ENCODE measurements around the gene KRTCAP2. TPM values are rescaled to one million over a fixed set of nuclear protein-coding genes. Genes with fewer than 3 reads are reported as not detected.
"Not testable (repeated sequence)": the region's sequence is repeated elsewhere in the genome, so short reads cannot be mapped to it uniquely, and the experiment has no call there.

The KRTCAP2 gene
- 100 to 1,000 TPM; 140 to 172 TPM for total RNA-seq

DNA sequence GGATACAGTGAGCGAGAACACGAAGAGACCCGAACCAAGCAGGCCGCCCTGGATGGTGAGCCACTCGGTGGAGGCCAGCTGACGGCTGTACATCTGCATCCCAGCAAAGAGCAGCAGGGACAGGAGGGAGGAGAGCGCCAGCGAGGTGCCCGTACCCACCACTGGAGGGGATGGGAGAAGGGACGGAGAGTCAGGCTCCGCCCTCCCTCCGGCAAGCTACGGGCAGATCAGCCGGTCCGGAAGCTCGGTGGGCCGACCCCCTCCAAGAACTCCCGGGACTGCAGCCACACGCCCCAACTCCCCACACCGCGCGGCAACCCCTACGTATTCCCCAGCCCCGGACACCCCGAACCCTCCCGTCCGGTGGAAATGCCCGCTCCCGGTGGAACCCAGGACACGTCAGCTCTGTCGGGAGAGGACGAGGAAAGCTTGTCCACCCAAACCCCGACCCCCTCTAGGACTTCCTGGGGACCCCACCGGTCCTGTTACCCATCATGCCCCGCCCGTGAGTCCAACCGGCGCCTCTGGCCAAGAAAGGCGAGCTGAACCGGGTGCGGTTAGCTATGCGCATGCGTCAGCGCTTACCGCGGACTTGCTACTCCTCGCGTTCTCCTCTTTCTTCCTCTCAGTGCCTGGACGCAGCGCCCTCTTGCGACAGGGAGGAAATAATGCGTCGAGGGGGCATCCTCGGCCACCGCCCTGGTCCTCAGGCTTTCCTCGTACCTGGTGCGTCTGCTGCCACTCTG lies at the start of gene KRTCAP2:
Gene KRTCAP2, minus strand, starts transcription at position 573 of the 746 bp plus-strand sequence. Its CDS starts 80 bp downstream, at position 493.
- peak within 1 kb of the TSS; percentile 86 to 90 for H3K9ac ChIP-seq (ENCODE audit: low read depth in 2 of 2, low read length in 2 of 2)
- H3K27ac ChIP-seq = peak within 1 kb of the TSS; percentile 89
- TF ChIP-seq, protein P1, sequence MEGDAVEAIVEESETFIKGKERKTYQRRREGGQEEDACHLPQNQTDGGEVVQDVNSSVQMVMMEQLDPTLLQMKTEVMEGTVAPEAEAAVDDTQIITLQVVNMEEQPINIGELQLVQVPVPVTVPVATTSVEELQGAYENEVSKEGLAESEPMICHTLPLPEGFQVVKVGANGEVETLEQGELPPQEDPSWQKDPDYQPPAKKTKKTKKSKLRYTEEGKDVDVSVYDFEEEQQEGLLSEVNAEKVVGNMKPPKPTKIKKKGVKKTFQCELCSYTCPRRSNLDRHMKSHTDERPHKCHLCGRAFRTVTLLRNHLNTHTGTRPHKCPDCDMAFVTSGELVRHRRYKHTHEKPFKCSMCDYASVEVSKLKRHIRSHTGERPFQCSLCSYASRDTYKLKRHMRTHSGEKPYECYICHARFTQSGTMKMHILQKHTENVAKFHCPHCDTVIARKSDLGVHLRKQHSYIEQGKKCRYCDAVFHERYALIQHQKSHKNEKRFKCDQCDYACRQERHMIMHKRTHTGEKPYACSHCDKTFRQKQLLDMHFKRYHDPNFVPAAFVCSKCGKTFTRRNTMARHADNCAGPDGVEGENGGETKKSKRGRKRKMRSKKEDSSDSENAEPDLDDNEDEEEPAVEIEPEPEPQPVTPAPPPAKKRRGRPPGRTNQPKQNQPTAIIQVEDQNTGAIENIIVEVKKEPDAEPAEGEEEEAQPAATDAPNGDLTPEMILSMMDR (IDR thresholded peaks at IDR 0.05) = peak; percentile 91
- peaks cover 7% of the 10 kb centered on the region for H3K36me3 ChIP-seq
- peaks cover 13% of the 10 kb centered on the region for H3K4me1 ChIP-seq
- intact Hi-C loops (cut with DNase I) = no loop called here
- no peaks in the 10 kb centered on the region for H3K9me3 ChIP-seq
- DNase-seq = peak; percentile 95
- H3K4me3 ChIP-seq = peak within 1 kb of the TSS; percentile 90
- H3K27me3 ChIP-seq = no peaks in the 10 kb centered on the region

GRCh38 chr1:155220211-155220965 lies 47.3 kb upstream of the KRTCAP2 start:
- H3K9me3 ChIP-seq; H3K4me1 ChIP-seq; H3K4me3 ChIP-seq; H3K9ac ChIP-seq (ENCODE audit: low read depth in 2 of 2, low read length in 2 of 2); H3K36me3 ChIP-seq; intact Hi-C loops (cut with DNase I); H3K27me3 ChIP-seq: not testable (repeated sequence)
- peak overlapping the region; percentile 80 for H3K27ac ChIP-seq
- DNase-seq = peak; percentile 73

DNA sequence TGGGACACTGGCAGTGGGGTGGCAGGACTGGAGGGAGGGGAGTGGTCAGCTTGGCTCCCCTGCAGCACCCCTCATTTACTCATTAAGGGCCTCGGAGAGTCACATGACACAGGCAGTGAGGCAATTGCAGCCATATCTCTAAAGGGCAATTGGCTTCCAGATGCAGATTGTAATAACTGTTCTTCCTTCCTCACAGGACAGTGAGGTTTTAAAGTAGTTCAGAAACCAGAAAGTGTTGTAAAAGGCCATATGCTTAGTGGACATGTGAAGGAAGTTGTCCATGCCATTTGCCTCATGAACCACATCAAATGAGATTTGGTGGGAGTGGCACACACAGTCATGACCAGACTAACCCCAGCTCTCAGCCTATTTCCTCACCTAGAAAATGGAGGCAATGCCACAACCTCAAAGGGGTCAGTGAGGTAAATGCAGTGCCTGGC lies 46.5 kb upstream of the KRTCAP2 start:
- no peaks in the 10 kb centered on the region for H3K36me3 ChIP-seq
- no peak overlapping the region for H3K4me3 ChIP-seq
- H3K9me3 ChIP-seq = no peaks in the 10 kb centered on the region
- intact Hi-C loops (cut with DNase I) = no loop called here
- H3K27me3 ChIP-seq = no peaks in the 10 kb centered on the region
- H3K9ac ChIP-seq (ENCODE audit: low read depth in 2 of 2, low read length in 2 of 2) = no peak overlapping the region
- peak overlapping the region; percentile 80 for H3K27ac ChIP-seq
- TF ChIP-seq, protein P1 (IDR thresholded peaks at IDR 0.05) = no peak
- DNase-seq = peak; percentile 61
- H3K4me1 ChIP-seq = no peaks in the 10 kb centered on the region

- H3K4me3 ChIP-seq = no peak overlapping the region
- no peaks in the 10 kb centered on the region for H3K36me3 ChIP-seq
- TF ChIP-seq, protein P1 (IDR thresholded peaks at IDR 0.05) = no peak
- intact Hi-C loops (cut with DNase I) = no loop called here
- H3K4me1 ChIP-seq = no peaks in the 10 kb centered on the region
- no peaks in the 10 kb centered on the region for H3K27me3 ChIP-seq
- H3K9ac ChIP-seq (ENCODE audit: low read depth in 2 of 2, low read length in 2 of 2) = no peak overlapping the region
- H3K27ac ChIP-seq = peak overlapping the region; percentile 80
- H3K9me3 ChIP-seq = no peaks in the 10 kb centered on the region
- peak; percentile 77 for DNase-seq
Observed at GRCh38 chr1:155218854-155219591, 45.9 kb upstream of the KRTCAP2 start.

- H3K9ac ChIP-seq (ENCODE audit: low read depth in 2 of 2, low read length in 2 of 2); intact Hi-C loops (cut with DNase I); H3K4me3 ChIP-seq; H3K4me1 ChIP-seq; H3K27ac ChIP-seq; H3K36me3 ChIP-seq; DNase-seq; H3K9me3 ChIP-seq; H3K27me3 ChIP-seq: not testable (repeated sequence)
Observed at GRCh38 chr1:155214702-155215101, 41.6 kb upstream of the KRTCAP2 start.

DNA sequence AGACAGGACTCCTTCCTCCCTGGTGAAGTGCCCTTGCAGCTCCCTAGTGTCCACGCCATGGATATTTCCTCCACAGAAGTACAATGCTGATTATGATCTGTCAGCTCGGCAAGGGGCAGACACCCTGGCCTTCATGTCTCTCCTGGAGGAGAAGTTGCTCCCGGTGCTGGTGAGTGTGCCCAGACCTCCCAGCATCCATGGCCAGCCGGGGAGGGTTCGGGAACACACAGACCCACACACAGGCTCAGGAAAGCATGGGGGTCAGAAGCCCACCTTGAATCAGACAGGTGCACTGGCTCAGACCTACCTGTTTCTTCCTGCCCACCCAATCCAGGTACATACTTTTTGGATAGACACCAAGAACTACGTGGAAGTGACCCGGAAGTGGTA lies 38.9 kb upstream of the KRTCAP2 start:
- H3K9ac ChIP-seq (ENCODE audit: low read depth in 2 of 2, low read length in 2 of 2); H3K9me3 ChIP-seq; DNase-seq; H3K27ac ChIP-seq; H3K4me3 ChIP-seq; intact Hi-C loops (cut with DNase I); H3K27me3 ChIP-seq; H3K36me3 ChIP-seq: not testable (repeated sequence)
- H3K4me1 ChIP-seq = peaks cover 10% of the 10 kb centered on the region

- H3K27ac ChIP-seq; DNase-seq; intact Hi-C loops (cut with DNase I): not testable (repeated sequence)
Observed at GRCh38 chr1:155211381-155212050, 38.4 kb upstream of the KRTCAP2 start.

More at GRCh38 chr1:155211381-155212050, 38.4 kb upstream of the KRTCAP2 start:
- H3K9ac ChIP-seq (ENCODE audit: low read depth in 2 of 2, low read length in 2 of 2); H3K9me3 ChIP-seq; H3K36me3 ChIP-seq; H3K27me3 ChIP-seq; H3K4me3 ChIP-seq: not testable (repeated sequence)
- H3K4me1 ChIP-seq = peaks cover 13% of the 10 kb centered on the region
